Measurements from ENCODE around the gene LXN. TPM values are rescaled to one million over a fixed set of nuclear protein-coding genes. Genes with fewer than 3 reads are reported as not detected.
A peak's percentile ranks its signal among the peaks of the same experiment; 100 is the strongest.

The LXN gene
- total RNA-seq, 1 experiment from 2014 or later = 301 TPM

DNA sequence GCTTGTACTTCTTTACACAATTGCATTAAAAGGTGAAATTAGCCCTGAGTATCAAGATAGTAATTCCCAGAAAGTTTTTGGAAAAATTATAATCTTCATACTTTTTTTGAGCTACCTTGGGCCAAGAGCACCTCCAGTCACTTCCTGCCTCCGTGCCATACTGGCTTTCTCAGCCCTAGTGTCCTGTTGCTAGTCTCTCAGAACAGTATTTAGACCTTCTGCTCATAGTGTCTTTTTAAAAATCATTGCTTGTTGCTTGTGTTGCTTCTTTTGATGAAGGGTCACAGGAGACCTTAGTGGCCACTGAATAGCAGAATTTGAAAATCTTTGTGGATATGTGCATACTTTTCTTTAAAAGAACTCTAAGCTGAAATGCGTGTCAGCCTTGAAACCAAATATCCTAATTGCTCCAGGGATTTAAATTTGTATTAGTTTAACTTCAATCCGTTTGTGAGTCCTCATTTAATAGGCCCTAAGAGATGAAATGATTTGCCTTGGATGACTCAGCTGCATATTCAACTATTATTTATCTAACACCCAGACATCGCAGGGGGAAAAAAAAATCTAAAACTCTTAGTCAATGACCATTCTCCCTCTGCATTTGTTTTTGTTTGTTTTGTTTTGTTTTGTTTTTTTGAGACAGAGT lies 29.1 kb upstream of the LXN start:
- H3K9me3 ChIP-seq (ENCODE audit: control insufficient read depth, insufficient read depth, low read depth, low read length) = no peaks in the 10 kb centered on the region
- TF ChIP-seq POLR2AphosphoS5 (IDR thresholded peaks at IDR 0.05; ENCODE audit: low read depth, low read length) (no peak), SIN3A (IDR thresholded peaks at IDR 0.05; ENCODE audit: borderline replicate concordance, insufficient read depth, low read depth, low read length) (no peak), TCF7L2 (IDR thresholded peaks at IDR 0.05; ENCODE audit: low read depth, low read length) (no peak)
- TF ChIP-seq, protein P1, sequence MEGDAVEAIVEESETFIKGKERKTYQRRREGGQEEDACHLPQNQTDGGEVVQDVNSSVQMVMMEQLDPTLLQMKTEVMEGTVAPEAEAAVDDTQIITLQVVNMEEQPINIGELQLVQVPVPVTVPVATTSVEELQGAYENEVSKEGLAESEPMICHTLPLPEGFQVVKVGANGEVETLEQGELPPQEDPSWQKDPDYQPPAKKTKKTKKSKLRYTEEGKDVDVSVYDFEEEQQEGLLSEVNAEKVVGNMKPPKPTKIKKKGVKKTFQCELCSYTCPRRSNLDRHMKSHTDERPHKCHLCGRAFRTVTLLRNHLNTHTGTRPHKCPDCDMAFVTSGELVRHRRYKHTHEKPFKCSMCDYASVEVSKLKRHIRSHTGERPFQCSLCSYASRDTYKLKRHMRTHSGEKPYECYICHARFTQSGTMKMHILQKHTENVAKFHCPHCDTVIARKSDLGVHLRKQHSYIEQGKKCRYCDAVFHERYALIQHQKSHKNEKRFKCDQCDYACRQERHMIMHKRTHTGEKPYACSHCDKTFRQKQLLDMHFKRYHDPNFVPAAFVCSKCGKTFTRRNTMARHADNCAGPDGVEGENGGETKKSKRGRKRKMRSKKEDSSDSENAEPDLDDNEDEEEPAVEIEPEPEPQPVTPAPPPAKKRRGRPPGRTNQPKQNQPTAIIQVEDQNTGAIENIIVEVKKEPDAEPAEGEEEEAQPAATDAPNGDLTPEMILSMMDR (IDR thresholded peaks at IDR 0.05) = no peak
- TF ChIP-seq, protein P2, sequence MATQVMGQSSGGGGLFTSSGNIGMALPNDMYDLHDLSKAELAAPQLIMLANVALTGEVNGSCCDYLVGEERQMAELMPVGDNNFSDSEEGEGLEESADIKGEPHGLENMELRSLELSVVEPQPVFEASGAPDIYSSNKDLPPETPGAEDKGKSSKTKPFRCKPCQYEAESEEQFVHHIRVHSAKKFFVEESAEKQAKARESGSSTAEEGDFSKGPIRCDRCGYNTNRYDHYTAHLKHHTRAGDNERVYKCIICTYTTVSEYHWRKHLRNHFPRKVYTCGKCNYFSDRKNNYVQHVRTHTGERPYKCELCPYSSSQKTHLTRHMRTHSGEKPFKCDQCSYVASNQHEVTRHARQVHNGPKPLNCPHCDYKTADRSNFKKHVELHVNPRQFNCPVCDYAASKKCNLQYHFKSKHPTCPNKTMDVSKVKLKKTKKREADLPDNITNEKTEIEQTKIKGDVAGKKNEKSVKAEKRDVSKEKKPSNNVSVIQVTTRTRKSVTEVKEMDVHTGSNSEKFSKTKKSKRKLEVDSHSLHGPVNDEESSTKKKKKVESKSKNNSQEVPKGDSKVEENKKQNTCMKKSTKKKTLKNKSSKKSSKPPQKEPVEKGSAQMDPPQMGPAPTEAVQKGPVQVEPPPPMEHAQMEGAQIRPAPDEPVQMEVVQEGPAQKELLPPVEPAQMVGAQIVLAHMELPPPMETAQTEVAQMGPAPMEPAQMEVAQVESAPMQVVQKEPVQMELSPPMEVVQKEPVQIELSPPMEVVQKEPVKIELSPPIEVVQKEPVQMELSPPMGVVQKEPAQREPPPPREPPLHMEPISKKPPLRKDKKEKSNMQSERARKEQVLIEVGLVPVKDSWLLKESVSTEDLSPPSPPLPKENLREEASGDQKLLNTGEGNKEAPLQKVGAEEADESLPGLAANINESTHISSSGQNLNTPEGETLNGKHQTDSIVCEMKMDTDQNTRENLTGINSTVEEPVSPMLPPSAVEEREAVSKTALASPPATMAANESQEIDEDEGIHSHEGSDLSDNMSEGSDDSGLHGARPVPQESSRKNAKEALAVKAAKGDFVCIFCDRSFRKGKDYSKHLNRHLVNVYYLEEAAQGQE (IDR thresholded peaks at IDR 0.05; ENCODE audit: insufficient read depth in 1 of 2, low read depth in 2 of 2, low read length in 1 of 2) = no peak
- BruUV-seq (replicated peaks) = no TSS peak
- H3K27ac ChIP-seq (ENCODE audit: low read length) = peak overlapping the region; percentile 64
- H3K4me3 ChIP-seq (ENCODE audit: low read depth in 2 of 2, low read length in 2 of 2) = no peak overlapping the region
- DNase-seq (ENCODE audit: low read depth, low spot score) (no peak), ATAC-seq (peak; percentile 68)
- no peaks in the 10 kb centered on the region for H3K27me3 ChIP-seq (ENCODE audit: control insufficient read depth, insufficient read depth, low read length)
- CTCF ChIA-PET = interaction anchor here (0.6 kb wide), 1 partner anchor 41 kb away, joined by 8 read pairs; no protein-coding TSS in a partner anchor
- POLR2A ChIA-PET = interaction anchor here (0.5 to 0.7 kb wide), 2 partner anchors 22 to 57 kb away, joined by 3 read pairs; partner anchors contain the start of gene GFM1
- peaks cover 15% of the 10 kb centered on the region for H3K4me1 ChIP-seq (ENCODE audit: control insufficient read depth, insufficient read depth, low read length)
- H3K36me3 ChIP-seq (ENCODE audit: control insufficient read depth, insufficient read depth, low read length) = no peaks in the 10 kb centered on the region; the same call in 1 of the 2 replicates
- in situ Hi-C loops (cut with HindIII; ENCODE audit: low pct_unique_long_range_greater_than_20kb, low sequenced_read_pairs) (no loop called here), intact Hi-C loops (cut with micrococcal nuclease; ENCODE audit: unreplicated experiment) (no loop called here)

DNA sequence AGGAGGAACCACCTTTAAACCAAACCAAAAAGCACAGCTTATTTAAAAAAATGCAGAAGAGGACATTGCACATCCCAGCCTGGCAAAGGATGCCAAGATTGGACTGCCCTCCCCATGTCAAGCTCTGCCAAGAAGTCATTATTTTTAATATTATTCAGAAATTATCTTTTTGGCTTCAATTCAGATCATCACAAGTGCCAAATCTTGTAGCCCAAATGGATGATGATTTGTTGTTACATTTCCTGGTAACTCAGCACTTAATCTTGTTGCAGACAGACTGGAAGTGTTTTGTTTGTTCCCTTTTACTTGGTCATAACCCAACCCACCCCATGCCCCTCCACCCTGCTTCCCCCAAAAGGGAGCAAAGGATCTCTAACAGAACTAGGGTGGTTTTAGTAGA lies 28.1 kb upstream of the LXN start:
- TF ChIP-seq SIN3A (IDR thresholded peaks at IDR 0.05; ENCODE audit: borderline replicate concordance, insufficient read depth, low read depth, low read length) (no peak), POLR2AphosphoS5 (IDR thresholded peaks at IDR 0.05; ENCODE audit: low read depth, low read length) (no peak), TCF7L2 (IDR thresholded peaks at IDR 0.05; ENCODE audit: low read depth, low read length) (no peak)
- TF ChIP-seq, protein P1 (IDR thresholded peaks at IDR 0.05) = no peak
- TF ChIP-seq, protein P2 (IDR thresholded peaks at IDR 0.05; ENCODE audit: insufficient read depth in 1 of 2, low read depth in 2 of 2, low read length in 1 of 2) = no peak
- in situ Hi-C loops (cut with HindIII; ENCODE audit: low pct_unique_long_range_greater_than_20kb, low sequenced_read_pairs) (no loop called here), intact Hi-C loops (cut with micrococcal nuclease; ENCODE audit: unreplicated experiment) (no loop called here)
- Histone ChIP-seq H3K27ac (ENCODE audit: low read length) (peak overlapping the region; percentile 64; the same call in 1 of the 2 replicates), H3K27me3 (ENCODE audit: control insufficient read depth, insufficient read depth, low read length) (no peaks in the 10 kb centered on the region), H3K9me3 (ENCODE audit: control insufficient read depth, insufficient read depth, low read depth, low read length) (no peaks in the 10 kb centered on the region), H3K36me3 (ENCODE audit: control insufficient read depth, insufficient read depth, low read length) (no peaks in the 10 kb centered on the region; the same call in 1 of the 2 replicates), H3K4me3 (ENCODE audit: low read depth in 2 of 2, low read length in 2 of 2) (no peak overlapping the region), H3K4me1 (ENCODE audit: control insufficient read depth, insufficient read depth, low read length) (peaks cover 15% of the 10 kb centered on the region)
- POLR2A ChIA-PET = interaction anchor here (0.5 kb wide), 1 partner anchor 21 kb away, joined by 3 read pairs; no protein-coding TSS in a partner anchor
- CTCF ChIA-PET = no interaction called here
- ATAC-seq = no peak
- no peak for DNase-seq (ENCODE audit: low read depth, low spot score)
- no TSS peak for BruUV-seq (replicated peaks)

All from Panc1 (cell line).